ENCODE results near the gene SLC6A9.

The SLC6A9 gene

DNA sequence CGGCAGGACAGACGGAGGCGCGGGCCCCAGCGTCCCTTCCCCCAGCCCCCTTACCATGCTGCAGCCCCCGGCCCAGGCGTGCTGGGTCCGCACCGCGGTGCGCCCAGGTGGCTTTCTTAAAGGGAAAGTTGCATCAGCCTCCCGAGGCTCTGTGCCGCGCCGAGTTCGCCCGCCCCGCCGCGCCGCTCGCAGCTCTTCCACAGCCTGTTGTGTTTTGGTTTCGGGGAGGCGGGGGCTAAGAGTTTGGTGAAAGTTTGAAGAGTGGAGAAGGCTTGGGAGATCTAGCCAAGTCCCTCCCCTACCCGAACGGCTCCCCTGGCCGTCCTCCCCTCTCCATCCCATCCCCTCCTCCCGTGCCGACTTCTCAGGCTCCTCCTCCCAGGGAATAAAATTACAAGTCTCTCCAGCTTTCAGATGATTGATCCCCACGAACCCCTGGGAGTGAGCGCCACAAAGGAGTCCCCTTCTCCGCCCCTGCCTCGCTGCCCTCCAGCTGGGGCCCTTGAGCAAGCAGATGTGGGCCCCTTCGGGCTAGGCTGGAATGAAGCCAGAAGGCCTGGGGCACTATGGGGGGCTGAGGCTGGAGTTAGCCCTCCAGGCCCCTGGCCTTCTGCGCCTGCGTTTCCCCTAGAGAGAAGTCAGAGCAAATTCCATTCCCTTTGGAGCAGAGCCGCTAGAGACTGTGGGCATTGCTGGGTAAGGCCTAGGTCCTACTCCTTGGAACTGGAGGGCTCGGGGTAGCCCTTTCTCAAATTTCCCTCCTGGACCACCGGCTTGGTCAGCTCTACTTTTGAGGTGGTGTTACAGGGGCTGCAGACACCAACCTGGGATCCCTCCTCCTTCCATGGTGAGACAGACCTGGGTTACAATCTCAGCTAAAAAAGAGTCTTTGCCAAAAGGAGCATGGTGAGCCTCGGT, at the start of gene SLC6A9:
Gene SLC6A9 (minus strand): TSS at position 211 of the 918 bp plus-strand sequence. CDS start 7,185 bp downstream, outside the sequence.
- DNase-seq (ENCODE audit: low spot score), result no peak

DNA sequence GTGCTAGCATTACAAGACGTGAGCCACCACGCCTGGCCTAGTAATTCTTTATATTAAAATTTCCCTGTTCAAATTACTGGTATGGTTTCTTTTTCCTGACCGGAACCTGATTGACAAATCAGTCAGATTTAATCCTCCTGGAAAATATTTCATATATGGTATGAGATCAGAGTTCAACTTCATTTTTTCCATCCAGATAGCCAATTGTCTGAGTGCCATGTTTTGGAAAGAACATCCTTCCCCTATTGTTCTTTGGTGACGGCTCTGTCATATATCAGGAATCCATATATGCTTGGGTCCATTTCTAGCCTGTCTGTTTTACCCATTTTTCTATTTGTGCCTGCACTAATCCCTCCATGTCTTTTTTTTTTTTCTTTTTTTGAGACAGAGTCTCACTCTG, 48.3 kb upstream of the SLC6A9 start:
- no peak for DNase-seq (ENCODE audit: low spot score)

DNA sequence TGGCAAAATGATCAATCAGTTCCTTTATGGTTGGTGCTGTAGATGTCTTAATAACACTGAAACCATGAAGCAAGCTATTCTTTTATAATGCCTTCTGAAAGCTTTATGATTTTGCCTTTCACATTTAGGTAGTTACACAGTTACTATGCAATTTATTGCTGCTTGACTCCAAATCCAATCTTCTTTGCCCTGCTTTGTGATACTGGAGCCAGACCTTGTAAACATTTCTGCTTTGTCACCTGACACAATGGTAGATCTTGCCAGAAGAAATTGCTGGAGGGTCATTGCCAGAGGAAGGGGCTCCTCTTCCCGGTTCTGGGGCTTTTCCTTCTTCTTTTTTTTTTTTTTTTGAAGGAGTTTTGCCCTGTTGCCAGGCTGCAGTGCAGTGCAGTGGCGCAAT, 46.8 kb upstream of the SLC6A9 start:
- no peak for DNase-seq (ENCODE audit: low spot score)

- DNase-seq (ENCODE audit: low spot score), result no peak
Measured at GRCh38 chr1:44077421-44077820, 46.2 kb upstream of the SLC6A9 start.

DNA sequence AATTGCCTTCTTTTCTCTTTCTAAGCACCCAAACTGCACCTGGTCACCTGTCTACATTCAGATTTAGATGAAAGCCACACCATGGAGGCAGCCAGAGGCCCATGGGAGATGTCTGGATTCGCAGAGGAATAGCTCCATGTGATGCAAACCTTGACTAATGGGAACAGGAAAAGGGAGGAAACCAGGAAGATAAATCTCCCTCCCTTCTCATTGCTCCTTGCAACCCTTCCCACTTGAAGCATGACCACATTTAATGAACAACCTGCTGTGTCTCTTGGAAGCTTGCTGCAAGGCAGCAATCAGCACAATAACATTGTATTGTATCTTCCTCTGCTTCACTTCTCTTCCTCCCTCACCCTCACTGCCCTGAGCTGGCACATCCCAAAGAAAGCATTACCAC, 44.8 kb upstream of the SLC6A9 start:
- no peak for DNase-seq (ENCODE audit: low spot score)

- no peak for DNase-seq (ENCODE audit: low spot score)
Measured at GRCh38 chr1:44074415-44074814, 43.2 kb upstream of the SLC6A9 start.

DNA sequence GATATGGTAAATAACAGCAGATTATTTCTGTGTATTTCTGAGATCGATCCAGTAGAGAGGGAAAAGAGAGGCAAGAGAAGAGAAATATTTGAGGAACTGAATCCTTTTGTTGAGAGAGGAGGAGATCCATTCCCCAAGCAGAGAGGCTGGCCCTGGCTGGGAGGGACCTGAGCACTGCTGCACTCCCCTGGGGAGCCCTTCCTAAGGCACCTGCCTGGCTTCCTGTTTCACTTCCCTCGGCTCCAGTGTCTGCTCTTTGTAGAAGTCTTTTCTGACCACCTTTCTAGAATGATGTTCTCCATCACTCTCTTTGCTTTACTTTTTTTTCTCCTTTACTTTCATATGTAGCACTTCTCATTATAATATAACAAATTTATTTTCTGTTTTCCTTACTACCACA, 42.3 kb upstream of the SLC6A9 start:
- no peak for DNase-seq (ENCODE audit: low spot score)

DNA sequence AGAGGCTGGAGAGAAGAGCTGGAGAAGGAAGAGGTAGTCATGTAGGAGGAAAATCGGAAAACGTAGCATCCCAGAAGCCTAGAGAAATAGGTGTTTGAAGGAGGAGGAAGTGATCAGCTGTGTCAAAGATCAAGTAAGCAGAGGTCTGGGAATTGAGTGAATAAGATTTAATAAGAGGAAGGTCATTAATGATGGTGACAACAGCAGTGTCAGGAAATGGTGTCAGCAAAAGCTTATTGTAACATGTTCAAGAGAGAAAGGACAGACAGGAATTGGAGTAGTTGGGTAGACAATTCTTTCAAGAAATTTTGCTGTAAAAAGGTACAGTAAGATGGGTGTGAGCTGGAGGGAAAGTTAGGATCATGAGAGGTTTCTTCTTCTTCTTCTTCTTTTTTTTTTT, 41.6 kb upstream of the SLC6A9 start:
- no peak for DNase-seq (ENCODE audit: low spot score)

- no peak for DNase-seq (ENCODE audit: low spot score)
Measured at GRCh38 chr1:44072204-44072603, 40.9 kb upstream of the SLC6A9 start.

DNA sequence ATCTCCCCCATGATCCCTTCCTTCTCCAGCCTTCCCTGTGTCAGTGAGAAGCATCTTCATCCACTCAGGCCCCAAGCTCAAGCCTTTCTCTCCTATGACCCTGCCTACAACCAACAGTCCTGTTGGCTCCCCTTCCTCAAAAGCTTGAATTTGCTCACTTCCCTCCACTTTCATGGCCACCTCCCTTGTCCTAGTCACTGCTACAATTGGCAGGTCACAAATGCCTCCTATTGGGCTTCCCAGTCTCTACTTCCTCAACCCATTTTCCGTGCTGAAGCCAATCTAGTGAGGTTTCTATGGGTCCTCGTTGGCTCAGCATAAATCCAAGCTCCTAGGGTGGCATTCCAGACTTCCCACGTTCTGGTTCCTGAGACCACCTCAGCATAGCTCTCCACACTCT, 40.2 kb upstream of the SLC6A9 start:
- DNase-seq (ENCODE audit: low spot score), result no peak

GRCh38 chr1:44068442-44068921, 37.2 kb upstream of the SLC6A9 start:
- DNase-seq (ENCODE audit: low spot score), result no peak

DNA sequence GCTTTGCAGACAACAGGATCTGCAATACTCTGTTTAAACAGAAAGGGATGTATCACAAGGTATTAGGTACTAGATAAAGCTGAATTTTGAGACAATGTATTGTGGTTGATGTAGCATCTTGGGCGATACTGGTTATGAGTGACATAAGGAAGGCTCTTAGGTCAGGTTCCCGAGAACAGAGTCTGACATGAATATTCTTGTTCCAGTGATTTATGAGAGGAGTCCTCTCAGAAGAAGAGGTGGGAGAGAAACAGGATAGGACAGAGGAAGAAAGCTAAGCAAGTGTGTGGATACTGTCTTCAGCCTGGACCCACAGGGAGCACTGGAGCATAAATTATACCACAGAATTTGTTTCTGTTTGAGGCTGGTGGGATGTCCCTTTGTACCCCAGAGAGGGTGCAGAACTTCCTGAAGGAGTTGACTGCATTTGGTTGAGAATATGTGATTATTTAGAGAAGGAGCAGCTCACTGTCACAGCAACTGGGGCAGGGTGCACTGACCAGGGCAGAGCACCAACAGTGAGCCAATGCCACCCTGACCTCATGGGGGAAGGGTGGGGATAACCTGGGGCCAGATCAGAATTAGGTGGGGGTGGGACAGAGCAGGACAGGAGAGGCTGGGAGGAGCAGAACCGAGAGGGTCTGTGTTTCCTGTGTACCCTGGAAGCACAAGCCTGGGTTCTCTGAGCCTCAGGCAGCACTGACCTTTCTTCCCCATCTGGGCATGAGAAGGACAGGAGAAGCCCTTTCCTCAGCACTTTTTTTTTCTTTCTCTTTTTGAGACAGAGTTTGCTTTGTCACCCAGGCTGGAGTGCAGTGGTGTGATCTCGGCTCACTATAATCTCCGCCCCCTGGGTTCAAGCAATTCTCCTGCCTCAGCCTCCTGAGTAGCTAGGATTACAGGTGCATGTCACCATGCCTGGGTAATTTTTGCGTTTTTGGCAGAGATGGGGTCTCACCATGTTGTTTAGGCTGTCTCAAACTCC, 36.3 kb upstream of the SLC6A9 start:
- no peak for DNase-seq (ENCODE audit: low spot score)

- no peak for DNase-seq (ENCODE audit: low spot score)
Measured at GRCh38 chr1:44062656-44063179, 31.5 kb upstream of the SLC6A9 start.

DNA sequence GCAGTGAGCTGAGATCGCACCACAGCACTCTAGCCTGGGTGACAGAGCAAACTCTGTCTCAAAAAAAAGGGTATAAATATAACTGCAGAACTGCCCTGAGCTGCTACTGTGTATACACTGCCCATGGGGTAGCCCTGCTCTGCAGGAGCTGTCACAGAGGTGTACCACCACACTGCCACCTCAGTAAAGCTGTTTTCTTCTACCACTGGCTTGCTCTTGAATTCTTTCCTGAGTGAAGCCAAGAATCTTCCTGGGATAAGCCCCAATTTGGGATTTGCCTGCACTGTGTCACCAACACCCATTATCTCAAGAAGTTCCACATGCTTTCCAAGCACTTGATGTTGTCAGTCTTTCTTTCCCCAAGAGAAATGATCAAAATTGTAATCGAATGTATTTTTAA, 30.6 kb upstream of the SLC6A9 start:
- no peak for DNase-seq (ENCODE audit: low spot score)

DNA sequence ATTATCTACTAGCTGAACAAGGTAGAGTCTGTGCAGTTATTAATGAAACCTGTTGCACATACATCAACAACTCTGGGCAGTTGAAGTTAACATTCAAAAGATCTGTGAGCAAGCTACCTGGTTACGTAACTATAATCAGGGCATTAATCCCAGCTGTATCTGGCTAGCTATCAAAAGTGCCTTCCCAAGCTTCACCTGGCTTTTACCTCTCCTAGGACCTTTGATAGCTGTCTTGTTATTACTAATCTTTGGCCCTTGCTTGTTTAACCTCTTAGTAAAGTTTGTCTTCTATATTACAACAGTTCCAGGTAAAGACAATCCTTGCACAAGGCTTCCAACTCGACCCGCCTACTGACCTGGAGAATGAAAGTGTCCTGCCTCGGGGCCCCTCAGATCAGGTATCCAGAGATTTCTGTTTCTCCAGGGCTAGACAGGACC, 29.6 kb upstream of the SLC6A9 start:
- DNase-seq (ENCODE audit: low spot score), result no peak

GRCh38 chr1:44059664-44060355, 28.5 kb upstream of the SLC6A9 start:
- no peak for DNase-seq (ENCODE audit: low spot score)

DNA sequence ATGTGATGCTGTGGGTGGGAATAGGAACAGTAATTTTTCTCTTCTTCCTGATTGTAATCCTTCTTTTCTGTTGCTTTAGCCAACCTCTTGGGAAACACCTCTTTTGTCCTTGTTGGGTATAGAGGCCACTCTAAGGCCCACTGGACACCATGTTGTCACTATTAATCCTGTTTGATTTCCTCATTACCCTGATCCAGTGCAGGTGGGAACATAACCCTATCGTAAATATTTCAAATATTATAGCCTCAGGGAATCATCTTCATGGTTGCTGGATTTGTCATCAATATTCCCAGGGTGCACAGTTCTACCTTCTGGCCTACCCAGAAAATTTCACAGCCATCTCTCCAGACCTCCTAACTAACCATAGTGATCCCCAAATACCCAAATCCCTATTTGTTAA, 27.9 kb upstream of the SLC6A9 start:
- DNase-seq (ENCODE audit: low spot score), result no peak

- no peak for DNase-seq (ENCODE audit: low spot score)
Measured at GRCh38 chr1:44057293-44057692, 26.0 kb upstream of the SLC6A9 start.

DNA sequence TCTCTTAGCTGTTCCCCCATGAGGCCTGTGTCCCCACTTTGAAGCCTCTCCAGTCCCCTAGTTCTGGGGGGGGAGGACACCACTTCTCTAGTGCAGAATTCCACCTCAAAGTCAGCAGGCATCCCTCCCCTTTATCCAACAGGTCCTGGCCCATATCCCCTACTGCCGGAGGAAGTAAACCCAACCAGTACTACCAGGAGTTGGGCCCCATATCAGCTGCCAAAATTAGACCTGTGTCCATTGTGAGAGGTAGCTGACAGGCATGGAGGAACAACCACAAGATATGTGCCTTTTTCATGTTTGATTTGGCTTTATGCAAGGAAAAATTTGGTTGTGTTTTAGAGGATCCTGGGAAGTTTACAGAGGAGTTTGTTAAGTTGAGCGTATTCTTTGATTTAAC, 22.1 kb upstream of the SLC6A9 start:
- DNase-seq (ENCODE audit: low spot score), result no peak

DNA sequence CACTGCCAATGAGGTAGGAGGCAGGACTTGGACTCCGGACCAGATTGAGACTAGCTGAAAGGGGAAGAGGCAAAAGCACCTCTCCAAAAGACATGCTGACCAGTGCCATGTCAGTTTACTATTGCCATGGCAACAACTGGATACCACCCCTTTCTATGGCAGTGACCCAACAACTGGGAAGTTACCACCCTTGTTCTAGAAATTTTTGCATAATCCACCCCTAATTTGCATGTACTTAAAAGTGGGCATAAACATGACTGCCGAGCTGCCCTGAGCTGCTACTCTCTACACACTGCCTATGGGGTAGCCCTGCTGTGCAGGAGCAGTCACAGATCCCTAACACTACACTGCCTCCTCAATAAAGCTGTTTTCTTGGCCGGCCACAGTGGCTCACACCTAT, 19.0 kb upstream of the SLC6A9 start:
- DNase-seq (ENCODE audit: low spot score), result no peak

GRCh38 chr1:44049839-44050238, 18.6 kb upstream of the SLC6A9 start:
- DNase-seq (ENCODE audit: low spot score), result no peak
